Measurements from ENCODE around the gene ARHGAP21. TPM values are rescaled to one million over a fixed set of nuclear protein-coding genes. Genes with fewer than 3 reads are reported as not detected.

ARHGAP21 gene
- total and polyA plus RNA-seq, 2 donors from 2014 or later, result 12.7 to 74.3 TPM

DNA sequence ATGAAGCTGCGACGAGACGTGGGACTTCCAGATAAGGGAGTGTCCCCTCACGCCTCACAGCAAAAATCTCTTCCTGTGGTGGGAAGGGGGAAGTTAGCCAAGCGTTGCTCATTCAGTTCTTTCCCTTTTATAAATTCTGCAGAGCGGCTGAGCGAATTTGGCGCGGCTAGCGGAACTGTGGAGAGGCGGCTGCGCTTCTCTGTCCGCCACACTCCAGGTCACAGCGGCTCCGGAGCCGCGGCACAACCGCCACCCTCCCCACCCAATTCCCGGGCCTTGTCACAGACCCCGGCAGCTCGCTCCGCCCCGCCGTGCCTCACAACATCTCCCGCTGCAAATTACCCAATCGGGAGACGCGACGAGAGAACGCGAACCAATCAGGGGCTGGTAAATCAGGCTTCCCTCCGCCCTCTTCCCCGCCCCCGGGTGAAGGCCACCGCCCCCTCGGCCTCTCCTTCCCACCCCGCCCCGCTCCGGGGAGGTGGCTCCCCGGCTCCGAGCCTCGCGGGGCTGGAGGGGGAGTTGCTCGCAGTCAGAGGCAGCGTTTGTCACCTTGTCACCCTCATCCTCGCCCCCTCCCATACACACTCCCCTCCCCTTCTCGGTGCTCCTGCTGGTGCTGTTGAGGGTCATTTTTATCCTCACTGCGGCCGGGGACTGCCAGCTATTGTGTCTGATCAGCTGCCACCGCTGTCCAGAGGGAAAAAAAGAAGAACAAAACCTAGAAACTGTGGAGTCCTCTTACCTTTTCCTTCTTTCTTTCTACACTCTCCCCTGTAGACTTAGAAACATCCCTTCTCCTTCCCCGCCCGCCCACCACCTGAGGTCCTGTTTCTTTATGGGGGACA, 918 bp upstream of the ARHGAP21 start:
- intact Hi-C loops (cut with DNase I), result no loop called here
- peak; percentile 58 for FAIRE-seq
- no peaks in the 10 kb centered on the region for H3K36me3 ChIP-seq (ENCODE audit: control insufficient read depth in 2 of 3, insufficient read depth in 3 of 3, low read length in 3 of 3)

DNA sequence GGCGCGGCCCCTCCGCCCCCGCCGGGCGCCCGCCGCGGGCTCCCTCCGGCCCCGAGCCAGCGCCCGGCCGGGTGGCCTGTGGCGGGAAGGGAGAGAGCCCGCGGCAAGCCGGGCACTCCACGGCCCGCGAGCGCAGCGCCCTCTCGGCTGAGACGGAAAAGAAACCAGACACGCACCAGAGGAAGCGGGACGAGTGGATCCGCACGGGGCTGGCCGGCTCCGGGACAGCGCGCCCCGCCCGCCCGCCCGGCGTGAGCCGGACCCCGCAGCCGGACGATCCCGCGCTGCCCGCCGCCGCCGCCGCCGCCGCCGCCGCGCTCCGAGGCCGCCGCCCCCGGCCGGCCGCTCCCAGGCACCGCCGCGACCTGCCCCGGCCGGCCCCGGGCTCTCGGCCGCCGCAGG, 300 bp downstream of the ARHGAP21 start:
- DNase-seq (peak in 1 of 5 donors; percentile 41), FAIRE-seq (no peak)
- peaks cover 0 to 17% (median 16%) of the 10 kb centered on the region in 3 donors for H3K4me1 ChIP-seq (ENCODE audit: control insufficient read depth in 2 of 3, insufficient read depth in 2 of 3, low read depth in 1 of 3, low read length in 3 of 3)
- intact Hi-C loops (cut with DNase I), result no loop called here
- TF ChIP-seq, protein P1, sequence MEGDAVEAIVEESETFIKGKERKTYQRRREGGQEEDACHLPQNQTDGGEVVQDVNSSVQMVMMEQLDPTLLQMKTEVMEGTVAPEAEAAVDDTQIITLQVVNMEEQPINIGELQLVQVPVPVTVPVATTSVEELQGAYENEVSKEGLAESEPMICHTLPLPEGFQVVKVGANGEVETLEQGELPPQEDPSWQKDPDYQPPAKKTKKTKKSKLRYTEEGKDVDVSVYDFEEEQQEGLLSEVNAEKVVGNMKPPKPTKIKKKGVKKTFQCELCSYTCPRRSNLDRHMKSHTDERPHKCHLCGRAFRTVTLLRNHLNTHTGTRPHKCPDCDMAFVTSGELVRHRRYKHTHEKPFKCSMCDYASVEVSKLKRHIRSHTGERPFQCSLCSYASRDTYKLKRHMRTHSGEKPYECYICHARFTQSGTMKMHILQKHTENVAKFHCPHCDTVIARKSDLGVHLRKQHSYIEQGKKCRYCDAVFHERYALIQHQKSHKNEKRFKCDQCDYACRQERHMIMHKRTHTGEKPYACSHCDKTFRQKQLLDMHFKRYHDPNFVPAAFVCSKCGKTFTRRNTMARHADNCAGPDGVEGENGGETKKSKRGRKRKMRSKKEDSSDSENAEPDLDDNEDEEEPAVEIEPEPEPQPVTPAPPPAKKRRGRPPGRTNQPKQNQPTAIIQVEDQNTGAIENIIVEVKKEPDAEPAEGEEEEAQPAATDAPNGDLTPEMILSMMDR (IDR thresholded peaks at IDR 0.05; ENCODE audit: borderline replicate concordance, extremely low read depth, insufficient read depth), result no peak
- H3K9ac ChIP-seq (ENCODE audit: low read length in 3 of 3), result no peak overlapping the region
- H3K4me3 ChIP-seq (ENCODE audit: low read length in 3 of 3), result peak overlapping the region in 1 of 3 donors; percentile 82
- peak overlapping the region; percentile 58 to 97 for H3K27ac ChIP-seq (ENCODE audit: low read depth in 2 of 2, low read length in 2 of 2)
- H3K36me3 ChIP-seq (ENCODE audit: control insufficient read depth in 2 of 3, insufficient read depth in 3 of 3, low read length in 3 of 3), result no peaks in the 10 kb centered on the region
- no peaks in the 10 kb centered on the region for H3K9me3 ChIP-seq (ENCODE audit: control insufficient read depth in 2 of 3, insufficient read depth in 1 of 3, low read length in 3 of 3)
- H3K27me3 ChIP-seq (ENCODE audit: control insufficient read depth, insufficient read depth, low read length), result no peaks in the 10 kb centered on the region

More for the DNA sequence above, 918 bp upstream of the ARHGAP21 start:
- no peaks in the 10 kb centered on the region for H3K27me3 ChIP-seq (ENCODE audit: control insufficient read depth, insufficient read depth, low read length)
- TF ChIP-seq, protein P1 (IDR thresholded peaks at IDR 0.05; ENCODE audit: borderline replicate concordance, extremely low read depth, insufficient read depth), result no peak
- peak; percentile 98 to 99 (median 99) for DNase-seq
- peak overlapping the region; percentile 71 to 98 (median 79) for H3K9ac ChIP-seq (ENCODE audit: low read length in 3 of 3)
- H3K27ac ChIP-seq (ENCODE audit: low read depth in 2 of 2, low read length in 2 of 2), result peak overlapping the region; percentile 74 to 90
- no peaks in the 10 kb centered on the region for H3K9me3 ChIP-seq (ENCODE audit: control insufficient read depth in 2 of 3, insufficient read depth in 1 of 3, low read length in 3 of 3)
- peaks cover 0 to 15% (median 9%) of the 10 kb centered on the region in 3 donors for H3K4me1 ChIP-seq (ENCODE audit: control insufficient read depth in 2 of 3, insufficient read depth in 2 of 3, low read depth in 1 of 3, low read length in 3 of 3)
- H3K4me3 ChIP-seq (ENCODE audit: low read length in 3 of 3), result peak overlapping the region; percentile 77 to 98 (median 79)

GRCh38 chr10:24722676-24723385, 856 bp downstream of the ARHGAP21 start:
- TF ChIP-seq, protein P1 (IDR thresholded peaks at IDR 0.05; ENCODE audit: borderline replicate concordance, extremely low read depth, insufficient read depth), result no peak
- peak overlapping the region; percentile 45 to 82 (median 81) for H3K9ac ChIP-seq (ENCODE audit: low read length in 3 of 3)
- H3K27ac ChIP-seq (ENCODE audit: low read depth in 2 of 2, low read length in 2 of 2), result peak overlapping the region; percentile 87 to 97
- H3K4me1 ChIP-seq (ENCODE audit: control insufficient read depth in 2 of 3, insufficient read depth in 2 of 3, low read depth in 1 of 3, low read length in 3 of 3), result peaks cover 0 to 20% (median 17%) of the 10 kb centered on the region in 3 donors
- FAIRE-seq, result no peak
- intact Hi-C loops (cut with DNase I), result no loop called here
- H3K4me3 ChIP-seq (ENCODE audit: low read length in 3 of 3), result peak overlapping the region; percentile 69 to 82 (median 76)
- no peaks in the 10 kb centered on the region for H3K27me3 ChIP-seq (ENCODE audit: control insufficient read depth, insufficient read depth, low read length)
- DNase-seq, result peak; percentile 64 to 85 (median 77)
- no peaks in the 10 kb centered on the region for H3K9me3 ChIP-seq (ENCODE audit: control insufficient read depth in 2 of 3, insufficient read depth in 1 of 3, low read length in 3 of 3)
- no peaks in the 10 kb centered on the region for H3K36me3 ChIP-seq (ENCODE audit: control insufficient read depth in 2 of 3, insufficient read depth in 3 of 3, low read length in 3 of 3)

Measured in kidney (tissue), 14 donors.